GM12878 (cell line): ENCODE results near the gene SYT8. TPM values are rescaled to one million over a fixed set of nuclear protein-coding genes. Genes with fewer than 3 reads are reported as not detected.

ENCODE experiments used
- ATAC-seq: fragments of 200-7000 bp; cut with Tn5 transposase; 3 replicates; pipeline ENCODE4 v1.9.1; 2020; ENCODE audit warnings: mild to moderate bottlenecking, moderate library complexity
- BruUV-seq: library from RNA; stranded (reverse); fragments of 400-500 nt; replicated peaks from 2 replicates; lab custom pipeline; 2021; lab: Mats Ljungman, UMichigan
- CTCF ChIA-PET: fragments of 300-600 bp; sonication (Branson Sonifier 250); formaldehyde crosslinking; extraction: SDS; loops from one replicate; lab custom pipeline; 2021; ENCODE audit warnings: inconsistent platforms; lab: Yijun Ruan, JAX
- POLR2A ChIA-PET: fragments of 350-600 bp; formaldehyde crosslinking; extraction: SDS; loops from one replicate; lab custom pipeline; 2021; ENCODE audit warnings: inconsistent platforms; lab: Charles Lee
- RAD21 ChIA-PET: fragments of 300-600 bp; sonication (Branson Sonifier 250); formaldehyde crosslinking; loops from one replicate; lab custom pipeline; 2023; ENCODE audit warnings: antibody characterized with exemption; ENCODE audit not compliant: unreplicated experiment; lab: Charles Lee
- SMC1A ChIA-PET: fragments of 300-600 bp; sonication (Branson Sonifier 250); formaldehyde crosslinking; loops from one replicate; lab custom pipeline; 2023; ENCODE audit not compliant: unreplicated experiment, uncharacterized antibody; lab: Charles Lee
- DNase-seq: peaks from one replicate; pipeline ENCODE4 v3.0.0-alpha.2; 2011; ENCODE audit warnings: low read depth, low spot score
- FAIRE-seq: peaks from 3 replicates; lab custom pipeline; 2011; peaks lifted over from hg19 to GRCh38; lab: Jason Lieb, UNC
- H2AFZ ChIP-seq: 2 replicates; pipeline ENCODE4 v1.6.0; 2011; ENCODE audit warnings: low read depth, low read length, control low read depth; ENCODE audit not compliant: control insufficient read depth
- H3K27ac ChIP-seq: 2 replicates; pipeline ENCODE4 v1.5.1; 2011; ENCODE audit warnings: control low read depth; ENCODE audit not compliant: control insufficient read depth, insufficient read depth
- H3K27me3 ChIP-seq, 2 experiments: replicated peaks in 1 of 2; 2 replicates each; pipeline versions ENCODE4 v1.6.0 to v1.6.1; 2011; ENCODE audit warnings: low read length in 1 of 2; ENCODE audit not compliant: control insufficient read depth in 2 of 2, insufficient read depth in 2 of 2
- H3K36me3 ChIP-seq, 2 experiments: 2 replicates each; pipeline ENCODE4 v1.5.1; 2011; ENCODE audit warnings: low read length in 1 of 2; ENCODE audit not compliant: control insufficient read depth in 2 of 2, insufficient read depth in 2 of 2
- H3K4me1 ChIP-seq: 2 replicates; pipeline ENCODE4 v1.6.1; 2011; ENCODE audit warnings: mild to moderate bottlenecking, low read length, moderate library complexity, mixed read lengths; ENCODE audit not compliant: control insufficient read depth, insufficient read depth
- H3K4me2 ChIP-seq: 2 replicates; pipeline ENCODE4 v1.6.0; 2011; ENCODE audit warnings: control low read depth; ENCODE audit not compliant: control insufficient read depth, insufficient read depth
- H3K4me3 ChIP-seq: fragments of 200-600 bp; sonication (generic); 2 replicates; pipeline ENCODE4 v1.5.1; 2016
- H3K79me2 ChIP-seq: 2 replicates; pipeline ENCODE4 v1.6.0; 2011; ENCODE audit warnings: low read length; ENCODE audit not compliant: control insufficient read depth, insufficient read depth
- H3K9ac ChIP-seq: 2 replicates; pipeline ENCODE4 v1.8.0; 2011; ENCODE audit warnings: low read length, control low read depth, mixed read lengths; ENCODE audit not compliant: control insufficient read depth, insufficient read depth
- H3K9me3 ChIP-seq: replicated peaks from 3 replicates; pipeline ENCODE4 v1.5.1; 2011; ENCODE audit warnings: mild to moderate bottlenecking, low read length; ENCODE audit not compliant: control insufficient read depth, insufficient read depth
- H4K20me1 ChIP-seq: 2 replicates; pipeline ENCODE4 v1.6.0; 2011; ENCODE audit not compliant: control insufficient read depth, insufficient read depth
- FOS ChIP-seq: IDR thresholded peaks from 3 replicates; pipeline ENCODE4 v1.6.1; 2011; ENCODE audit warnings: borderline replicate concordance; ENCODE audit not compliant: insufficient read length; ENCODE audit errors: extremely low read depth
- NR2C1 ChIP-seq: fragments of 450-650 bp; IDR thresholded peaks from 2 replicates; pipeline ENCODE4 v1.6.1; 2017; ENCODE audit warnings: antibody characterized with exemption, mild to moderate bottlenecking, moderate library complexity
- NR2C2 ChIP-seq: IDR thresholded peaks from 2 replicates; pipeline ENCODE4 v1.6.1; 2011; ENCODE audit warnings: borderline replicate concordance, low read depth; ENCODE audit not compliant: control insufficient read depth, insufficient read length
- WGBS: methylation state at CpG from one replicate; pipeline ENCODE4 v1.1.6; 2016; ENCODE audit warnings: low lambda C conversion rate; ENCODE audit not compliant: insufficient replicate concordance, insufficient coverage; ENCODE audit errors: missing lambda C conversion rate; 5-methylcytosine and 5-hydroxymethylcytosine counted together
- in situ Hi-C: fragments of 300-500 bp; cut with MboI; formaldehyde crosslinking; loops from 9 replicates; pipeline ENCODE4 v1.14.3; 2018; ENCODE audit warnings: mixed read lengths
- intact Hi-C: fragments of 100-400 bp; cut with micrococcal nuclease; formaldehyde crosslinking; loops from one replicate; pipeline ENCODE4 v1.14.2; 2022; ENCODE audit not compliant: unreplicated experiment
- polyA plus RNA-seq, 11 experiments: library from polyadenylated mRNA; depleted of rRNA in 4 of 11; unstranded in 6 of 11; stranded (reverse) in 5 of 11; fragments of >200 nt; fragmentation: Nextera tagmentation in 4 of 11; fragmentation: Illumina TruSeq in 1 of 11; extraction: Ambion mirVana in 4 of 11; extraction: Trizol in 1 of 11; gene quantifications; 1 replicate in 1 of 11; 2 replicates in 10 of 11; pipeline versions ENCODE4 v1.2.1 to v1.2.3, GENCODE V29; 2011 to 2016; ENCODE audit warnings: inconsistent platforms in 2 of 11, missing spikeins in 2 of 11, low read depth in 1 of 11
- total RNA-seq, 4 experiments: library from RNA; depleted of rRNA in 3 of 4; stranded (reverse); fragments of >200 nt in 3 of 4; fragmentation: Illumina TruSeq in 1 of 4; extraction: Trizol in 1 of 4; gene quantifications; 2 replicates each; pipeline versions ENCODE4 v1.2.1 to v1.2.3, GENCODE V29; 2013 to 2021

SYT8 gene
- total and polyA plus RNA-seq, 10 of the 15 experiments (the other 5 are each of a cell fraction or from before 2014, with no cell fraction given), result 0.44 TPM; not detected in 9

DNA sequence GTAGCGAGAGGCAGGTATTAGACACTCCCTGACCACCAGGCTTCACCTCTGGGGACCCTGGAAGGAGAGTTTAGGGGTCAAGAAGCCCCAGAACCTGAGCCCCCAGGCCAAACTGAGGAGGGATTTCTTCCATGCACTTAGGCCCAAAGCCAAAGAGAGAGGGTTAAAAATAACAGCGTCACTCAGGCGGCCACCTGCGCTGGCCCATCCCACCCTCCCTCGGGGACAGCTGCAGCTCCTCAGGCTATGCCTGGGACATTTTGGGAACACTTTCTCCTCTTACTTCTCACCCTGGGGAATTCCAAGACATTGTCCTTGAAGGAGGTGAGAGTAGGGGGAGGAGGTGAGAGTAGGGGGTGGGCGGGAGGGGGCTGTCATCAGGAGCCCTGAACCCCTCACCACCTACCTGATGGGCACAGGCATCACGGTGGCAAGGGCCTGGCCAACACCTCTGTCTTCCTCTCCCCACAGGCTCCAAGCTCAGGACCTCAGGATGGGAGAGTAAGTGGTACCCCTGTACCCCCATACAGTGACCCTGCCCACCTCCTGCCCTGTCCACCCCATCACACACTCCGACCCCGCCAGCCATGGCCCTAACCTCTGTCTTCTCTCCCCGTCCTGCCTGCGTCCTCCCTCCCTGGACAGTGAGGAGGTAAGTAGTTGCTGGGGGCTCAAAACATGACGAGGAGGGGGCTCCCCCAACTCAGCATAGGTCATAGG lies 4.6 kb downstream of the SYT8 start:
- Histone ChIP-seq H4K20me1 (no peaks in the 10 kb centered on the region), H3K27ac (no peak overlapping the region), H3K27me3 (no peaks in the 10 kb centered on the region; a peak in 1 of 4 replicates), H3K4me3 (peak overlapping the region; percentile 16; the same call in 1 of the 2 replicates), H3K4me2 (peak overlapping the region; percentile 44; the same call in 1 of the 2 replicates), H3K36me3 (no peaks in the 10 kb centered on the region), H3K79me2 (no peaks in the 10 kb centered on the region), H3K9ac (no peak overlapping the region), H3K9me3 (no peaks in the 10 kb centered on the region), H3K4me1 (peaks cover 20% of the 10 kb centered on the region), H2AFZ (no peak overlapping the region)
- CTCF ChIA-PET, result interaction anchor here (0.6 to 1.4 kb wide), 5 partner anchors 11 to 312 kb away, joined by 3 to 8 read pairs (median 3); partner anchors contain the start of gene LSP1
- no peak for FAIRE-seq
- 38% methylated on average over 10 of the region's 12 CpGs for WGBS
- ATAC-seq, result no peak
- POLR2A ChIA-PET, result interaction anchor here (1.0 kb wide), 1 partner anchor 11 kb away, joined by 4 read pairs; no protein-coding TSS in a partner anchor
- RAD21 ChIA-PET, result interaction anchor here (0.8 to 2.0 kb wide), 4 partner anchors 11 to 162 kb away, joined by 5 to 12 read pairs (median 9); partner anchors contain the start of gene LSP1
- in situ Hi-C loops, result no loop called here
- no peak for DNase-seq
- no TSS peak for BruUV-seq
- SMC1A ChIA-PET, result interaction anchor here (1.3 to 1.4 kb wide), 2 partner anchors 11 to 78 kb away, joined by 3 to 4 read pairs; no protein-coding TSS in a partner anchor
- intact Hi-C loops, result loop anchor here (2.0 to 5.0 kb wide), 2 partner anchors 48 to 79 kb away; partner anchors contain the start of gene TNNT3
- no peak for TF ChIP-seq FOS
- TF ChIP-seq NR2C1, result peak; percentile 66; the same call in 1 of the 2 replicates
- TF ChIP-seq NR2C2, result no peak
